HuH-7 (cell line): Measurements from ENCODE around the gene LRRC32.
"Not testable (repeated sequence)": the region's sequence is repeated elsewhere in the genome, so short reads cannot be mapped to it uniquely, and the experiment has no call there.

ENCODE experiments used
- DNase-seq: peaks from one replicate; pipeline ENCODE4 v3.0.0; 2011; ENCODE audit warnings: low spot score

The LRRC32 gene

GRCh38 chr11:76610871-76611475 lies 59.6 kb downstream of the LRRC32 start:
- no peak for DNase-seq

- no peak for DNase-seq
These were observed 60.2 kb downstream of the LRRC32 start for GRCh38 chr11:76610371-76610770.

- DNase-seq: no peak
These were observed 60.7 kb downstream of the LRRC32 start for GRCh38 chr11:76609736-76610370.

GRCh38 chr11:76608879-76609460 lies 61.6 kb downstream of the LRRC32 start:
- DNase-seq: not testable (repeated sequence)

GRCh38 chr11:76608228-76608627 lies 62.3 kb downstream of the LRRC32 start:
- DNase-seq: not testable (repeated sequence)
